GM19193 (cell line): Measurements from ENCODE around the gene HOXB2.

Experiments
- POLR2A ChIP-seq: IDR thresholded peaks from 4 replicates; pipeline ENCODE4 v1.6.1; 2011; ENCODE audit not compliant: insufficient read depth, insufficient read length; ENCODE audit errors: extremely low read depth

Gene HOXB2

DNA sequence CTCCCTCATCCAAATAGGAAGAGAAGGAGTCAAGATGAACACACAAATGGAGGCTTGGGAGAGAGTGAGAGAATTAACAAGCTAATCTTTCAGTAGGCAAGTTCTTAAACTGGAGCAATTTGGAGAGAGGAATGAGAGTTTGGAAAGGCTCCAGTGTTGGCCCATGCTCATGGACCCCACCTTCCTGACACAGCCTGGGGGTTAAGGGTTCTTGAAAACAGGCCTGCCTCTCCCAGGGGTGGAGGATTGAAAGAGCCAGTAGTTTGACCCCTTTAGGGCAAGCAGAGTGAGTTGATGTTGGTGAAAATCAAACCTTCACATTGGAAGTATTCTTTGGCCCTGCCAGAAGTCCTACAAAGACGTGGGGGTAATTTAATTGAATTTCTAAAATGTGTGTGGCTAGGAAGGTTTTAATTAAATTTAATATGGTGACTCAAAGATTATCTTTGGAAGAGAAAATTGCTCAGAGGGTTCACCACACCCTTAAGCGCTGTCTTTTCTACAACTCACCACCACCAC is 39.4 kb upstream of the HOXB2 start:
- no peak for TF ChIP-seq POLR2A

DNA sequence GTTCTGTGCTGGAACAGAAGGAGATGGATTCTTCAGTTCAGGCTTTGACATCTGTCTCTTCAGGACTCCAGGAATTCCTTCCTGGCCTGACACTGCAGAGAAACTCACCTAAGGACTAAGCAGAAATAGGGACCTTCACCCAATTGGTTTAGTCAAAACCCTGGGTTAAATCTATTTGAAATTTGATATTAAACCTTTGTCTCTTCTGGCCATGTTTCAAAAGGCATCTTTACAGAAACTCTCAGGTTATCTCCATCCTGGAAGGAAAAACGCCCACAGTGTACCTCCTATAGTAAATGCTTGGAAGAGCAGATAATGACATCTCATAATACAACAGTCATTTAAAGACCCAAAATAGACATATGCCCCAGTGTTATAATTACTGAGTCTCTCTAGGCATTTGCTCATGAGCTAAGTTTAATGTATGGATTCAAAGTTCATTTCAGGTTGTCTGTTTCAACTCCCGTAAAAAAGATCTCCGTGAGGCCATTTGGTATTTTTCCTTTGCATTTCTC is 38.9 kb upstream of the HOXB2 start:
- no peak for TF ChIP-seq POLR2A

GRCh38 chr17:48582750-48583069 is 37.8 kb upstream of the HOXB2 start:
- no peak for TF ChIP-seq POLR2A

DNA sequence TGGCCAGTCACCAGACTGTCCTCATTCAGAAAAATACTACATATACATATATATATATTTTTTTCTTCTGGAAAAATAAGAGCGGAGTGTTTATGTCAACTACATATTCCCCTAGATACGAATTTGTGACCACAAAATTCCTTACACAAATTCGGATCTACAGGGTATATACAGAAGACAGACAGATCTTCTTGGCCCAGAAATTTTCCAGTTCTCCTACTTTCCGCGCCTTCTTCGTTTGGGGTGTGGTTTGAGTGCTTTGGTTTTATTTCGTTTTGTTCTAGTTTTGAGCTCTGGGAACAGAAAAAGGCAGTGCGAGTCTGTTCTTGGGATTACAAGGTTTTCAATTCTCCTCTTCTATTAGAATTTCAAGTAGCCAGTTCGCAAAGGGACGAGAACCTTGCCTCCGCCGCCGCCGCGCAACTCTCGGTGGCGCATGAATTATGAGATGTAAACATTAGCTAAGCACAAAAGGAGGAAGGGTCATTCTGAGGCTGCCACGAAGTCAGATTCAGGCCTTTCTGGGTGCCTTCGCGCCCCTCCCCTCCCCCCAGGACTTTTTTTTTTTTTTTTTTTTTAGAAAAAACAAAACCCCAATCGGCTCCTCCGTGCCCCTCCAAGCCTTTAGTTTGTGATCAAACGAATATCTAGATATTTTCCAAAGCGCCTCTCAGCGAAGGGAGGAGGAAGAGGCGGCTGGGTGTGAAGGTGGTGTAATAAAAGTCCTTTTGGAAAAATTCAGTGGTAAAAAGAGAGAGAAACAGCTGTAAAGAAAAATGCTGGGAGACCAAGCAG is 35.0 kb upstream of the HOXB2 start:
- no peak for TF ChIP-seq POLR2A

DNA sequence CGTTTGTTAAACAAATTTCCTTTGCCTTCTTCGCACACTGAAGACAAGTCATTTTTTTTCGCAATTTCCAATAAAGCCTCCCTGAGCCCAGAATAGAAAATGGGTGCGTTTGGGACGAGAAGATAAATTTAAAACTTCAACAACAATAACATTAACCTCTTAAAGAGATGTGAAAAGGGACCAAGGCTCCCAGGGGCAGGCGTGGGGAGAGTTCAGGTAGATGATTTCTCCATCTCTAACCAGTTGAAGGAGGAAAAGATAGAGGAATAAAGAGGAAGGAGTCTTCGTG is 34.5 kb upstream of the HOXB2 start:
- TF ChIP-seq POLR2A, result no peak

GRCh38 chr17:48578616-48579470 is 33.9 kb upstream of the HOXB2 start:
- peak; percentile 16 for TF ChIP-seq POLR2A

GRCh38 chr17:48577946-48578615 is 33.2 kb upstream of the HOXB2 start, which contains the start of gene HOXB4:
Gene HOXB4, minus strand, starts transcription at chr17:48578350. Its CDS starts 31 bp downstream, at chr17:48578319.
- TF ChIP-seq POLR2A, result peak; percentile 3

DNA sequence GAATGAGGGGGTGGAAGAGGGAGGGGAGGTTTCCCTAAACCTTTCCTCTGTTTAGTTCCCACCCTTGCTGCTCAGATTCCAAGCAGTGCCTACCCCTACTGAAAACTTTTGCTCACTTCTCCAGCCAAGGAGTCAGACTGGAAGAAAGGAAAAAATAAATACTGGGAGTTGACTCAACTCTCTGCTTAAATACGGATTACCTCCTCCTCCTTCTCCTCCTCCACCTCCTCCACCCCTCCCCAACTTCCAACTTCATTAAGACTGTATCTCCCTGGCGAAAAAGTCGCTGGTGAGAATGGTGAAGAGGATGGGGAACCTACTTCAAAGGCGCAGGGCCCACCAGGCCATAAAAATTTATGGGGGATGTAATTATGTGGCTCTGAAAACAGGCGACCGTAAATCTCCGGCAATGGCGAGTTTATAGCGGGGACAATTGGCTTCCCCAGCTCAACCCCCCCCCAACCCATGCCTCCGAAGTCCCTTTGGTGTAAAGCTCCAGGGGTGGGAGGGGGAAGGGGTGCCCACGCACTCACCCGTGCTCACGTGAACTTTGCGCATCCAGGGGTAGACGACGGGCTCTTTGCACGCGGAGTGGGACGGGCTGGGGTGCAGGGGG is 32.5 kb upstream of the HOXB2 start:
- TF ChIP-seq POLR2A, result no peak

DNA sequence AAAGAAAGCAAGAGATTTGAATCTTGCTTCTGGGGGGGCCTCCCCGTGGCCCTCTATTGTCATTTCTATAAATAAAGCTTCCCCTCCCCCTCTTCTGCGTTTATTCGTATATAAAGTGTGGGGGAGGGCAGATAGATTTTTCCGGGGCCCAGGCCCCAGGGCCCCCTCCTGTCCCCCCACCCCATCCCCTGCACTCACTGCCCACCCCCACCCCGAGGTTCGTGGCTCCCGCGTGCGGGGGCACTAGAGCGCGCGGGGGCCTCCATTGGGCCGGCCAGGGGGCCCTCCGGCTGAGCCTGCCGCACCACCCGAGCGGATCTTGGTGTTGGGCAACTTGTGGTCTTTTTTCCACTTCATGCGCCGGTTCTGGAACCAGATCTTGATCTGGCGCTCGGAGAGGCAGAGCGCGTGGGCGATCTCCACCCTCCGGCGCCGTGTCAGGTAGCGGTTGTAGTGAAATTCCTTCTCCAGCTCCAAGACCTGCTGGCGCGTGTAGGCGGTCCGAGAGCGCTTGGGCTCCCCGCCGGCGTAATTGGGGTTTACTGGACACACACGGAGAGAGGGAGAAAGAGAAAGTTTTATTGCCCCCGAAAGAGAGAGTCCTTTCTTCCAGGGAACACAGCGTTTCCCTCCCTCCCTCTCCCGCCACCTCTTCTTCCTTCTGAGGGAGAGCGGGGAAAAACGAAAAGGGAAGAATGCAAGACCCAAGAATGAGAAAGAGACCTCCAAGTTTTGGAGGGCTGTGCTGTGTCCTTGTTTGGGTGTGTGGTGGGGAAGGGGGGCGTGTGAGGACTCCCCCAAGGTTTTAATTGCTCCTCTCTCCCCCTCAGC is 31.8 kb upstream of the HOXB2 start:
- no peak for TF ChIP-seq POLR2A

GRCh38 chr17:48575673-48576478 is 31.0 kb upstream of the HOXB2 start:
- TF ChIP-seq POLR2A, result no peak

GRCh38 chr17:48575066-48575582 is 30.2 kb upstream of the HOXB2 start:
- TF ChIP-seq POLR2A, result no peak

- TF ChIP-seq POLR2A, result no peak
Measured at GRCh38 chr17:48574505-48575065, 29.7 kb upstream of the HOXB2 start.
